ENCODE data around the gene NISCH.

DNA sequence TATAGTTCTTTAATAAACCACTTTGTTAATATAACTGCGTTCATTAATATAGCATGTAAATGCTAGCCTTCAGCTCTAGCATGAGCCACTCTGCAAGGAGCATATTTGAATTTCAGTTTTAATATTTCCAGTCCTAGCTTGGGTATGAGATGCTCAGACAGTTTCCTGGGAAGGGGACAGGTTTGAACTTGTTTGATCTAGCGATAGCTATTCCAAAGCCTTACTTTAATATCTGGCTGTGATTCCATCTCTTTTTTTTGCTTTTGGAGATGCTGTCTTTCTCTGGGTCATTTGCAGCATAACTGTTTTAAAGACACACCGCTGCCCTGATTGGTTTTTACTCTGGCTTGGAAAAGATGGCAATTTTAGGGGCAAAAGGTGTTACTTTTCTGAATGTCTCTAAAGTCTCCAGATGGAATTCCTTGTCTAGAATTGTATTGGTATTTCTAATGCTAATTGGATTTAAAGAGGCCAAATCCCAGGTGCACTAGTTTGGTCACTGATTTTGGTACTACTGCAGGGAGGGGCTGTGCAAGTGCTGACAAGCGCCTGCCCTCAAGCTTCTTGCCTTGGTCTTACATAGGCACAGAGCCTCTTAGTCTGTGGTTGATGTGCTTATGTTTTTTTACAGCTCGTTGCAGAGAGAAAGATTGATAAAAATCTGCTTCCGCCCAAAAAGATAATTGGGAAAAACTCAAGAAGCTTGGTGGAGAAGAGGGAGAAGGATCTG, 2.8 kb downstream of the NISCH start:
- no peak for TF ChIP-seq CTCF (IDR thresholded peaks at IDR 0.05)
- no peak for TF ChIP-seq POLR2A (IDR thresholded peaks at IDR 0.05)

Measured in testis (tissue), 2 donors.